Mucosa of descending colon (tissue), 3 donors: ENCODE measurements around the gene MAP9. TPM values are rescaled to one million over a fixed set of nuclear protein-coding genes. Genes with fewer than 3 reads are reported as not detected.
"Not testable (repeated sequence)": the region's sequence is repeated elsewhere in the genome, so short reads cannot be mapped to it uniquely, and the experiment has no call there.

Source experiments
- ATAC-seq: fragments of 200-7000 bp; cut with Tn5 transposase; one replicate; pipeline ENCODE4 v1.9.1; 2020; ENCODE audit warnings: mild to moderate bottlenecking, moderate library complexity
- DNase-seq, 3 donors: peaks; one replicate each; pipeline ENCODE4 v3.0.0-alpha.2; 2020
- H3K36me3 ChIP-seq: fragments of 200-600 bp; one replicate; pipeline ENCODE4 v1.8.0; 2021; ENCODE audit warnings: low read depth, mild to moderate bottlenecking
- H3K4me1 ChIP-seq: fragments of 200-600 bp; one replicate; pipeline ENCODE4 v1.8.0; 2021; ENCODE audit warnings: low read depth, mild to moderate bottlenecking
- H3K4me3 ChIP-seq: fragments of 200-600 bp; one replicate; pipeline ENCODE4 v1.8.0; 2021; ENCODE audit warnings: mild to moderate bottlenecking
- H3K9me3 ChIP-seq: fragments of 200-600 bp; one replicate; pipeline ENCODE4 v1.8.0; 2021; ENCODE audit warnings: mild to moderate bottlenecking
- intact Hi-C, 2 donors: fragments of 100-400 bp; cut with DNase I in 1 of 2; cut with micrococcal nuclease in 1 of 2; formaldehyde crosslinking; loops; one replicate each; pipeline versions ENCODE4 v1.11.0 to v1.11.1; 2022; cut with DNase I, micrococcal nuclease
- total RNA-seq, 3 donors: library from RNA; stranded (reverse); fragmentation: NEBNext Ultra II Directional in 2 of 3; extraction: Animal tissue kit (Norgen Biotek cat#: 25700) in 2 of 3; gene quantifications; one replicate each; pipeline versions ENCODE4 v1.2.1 to v1.2.4, GENCODE V29; 2021 to 2023
- TF ChIP-seq, protein P1 (sequence below): fragments of 200-600 bp; IDR thresholded peaks from one replicate; pipeline ENCODE4 v1.8.0; 2022; ENCODE audit warnings: antibody characterized with exemption, mild to moderate bottlenecking
- donor health status: DM: no; HTN: no; CAD: no; lungs with moderate emphysema.
- donor health status: DM: no; HTN: no; CAD: no.
- donor health status: DM: no; HTN: yes; CAD: no.

The MAP9 gene
- total RNA-seq, 3 donors from 2014 or later, result 0.75 to 11.7 (median 2.1) TPM

- no peaks in the 10 kb centered on the region for H3K9me3 ChIP-seq
- TF ChIP-seq, protein P1, sequence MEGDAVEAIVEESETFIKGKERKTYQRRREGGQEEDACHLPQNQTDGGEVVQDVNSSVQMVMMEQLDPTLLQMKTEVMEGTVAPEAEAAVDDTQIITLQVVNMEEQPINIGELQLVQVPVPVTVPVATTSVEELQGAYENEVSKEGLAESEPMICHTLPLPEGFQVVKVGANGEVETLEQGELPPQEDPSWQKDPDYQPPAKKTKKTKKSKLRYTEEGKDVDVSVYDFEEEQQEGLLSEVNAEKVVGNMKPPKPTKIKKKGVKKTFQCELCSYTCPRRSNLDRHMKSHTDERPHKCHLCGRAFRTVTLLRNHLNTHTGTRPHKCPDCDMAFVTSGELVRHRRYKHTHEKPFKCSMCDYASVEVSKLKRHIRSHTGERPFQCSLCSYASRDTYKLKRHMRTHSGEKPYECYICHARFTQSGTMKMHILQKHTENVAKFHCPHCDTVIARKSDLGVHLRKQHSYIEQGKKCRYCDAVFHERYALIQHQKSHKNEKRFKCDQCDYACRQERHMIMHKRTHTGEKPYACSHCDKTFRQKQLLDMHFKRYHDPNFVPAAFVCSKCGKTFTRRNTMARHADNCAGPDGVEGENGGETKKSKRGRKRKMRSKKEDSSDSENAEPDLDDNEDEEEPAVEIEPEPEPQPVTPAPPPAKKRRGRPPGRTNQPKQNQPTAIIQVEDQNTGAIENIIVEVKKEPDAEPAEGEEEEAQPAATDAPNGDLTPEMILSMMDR, result no peak
- H3K36me3 ChIP-seq, result no peaks in the 10 kb centered on the region
- ATAC-seq (no peak), DNase-seq (no peak)
- no peaks in the 10 kb centered on the region for H3K4me1 ChIP-seq
- intact Hi-C loops, result no loop called here
- no peak overlapping the region for H3K4me3 ChIP-seq
Measured at GRCh38 chr4:155322782-155323181, 54.0 kb downstream of the MAP9 start.

GRCh38 chr4:155321006-155321405 lies 55.8 kb downstream of the MAP9 start:
- DNase-seq (no peak), ATAC-seq (no peak)
- TF ChIP-seq, protein P1, result no peak

DNA sequence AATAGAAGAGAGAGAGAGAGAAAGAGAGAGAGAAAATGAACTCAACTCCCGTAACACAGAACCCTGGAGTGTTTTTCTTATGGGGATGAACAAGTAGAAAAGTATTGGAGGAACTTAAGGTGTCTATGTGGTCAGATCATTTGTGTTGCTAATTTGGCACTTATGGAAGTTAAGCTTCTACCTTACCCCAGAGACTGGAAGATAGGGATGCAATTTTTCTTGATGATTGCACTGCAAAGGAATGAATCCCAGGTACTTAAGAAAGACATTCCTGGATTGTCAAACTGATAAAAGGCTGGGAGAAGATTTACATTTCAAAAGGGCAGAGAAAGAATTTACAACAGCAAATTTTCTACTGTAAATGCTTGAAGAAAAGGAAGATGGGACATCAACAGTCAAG lies 57.2 kb downstream of the MAP9 start:
- Histone ChIP-seq H3K9me3 (no peaks in the 10 kb centered on the region), H3K4me1 (no peaks in the 10 kb centered on the region), H3K36me3 (no peaks in the 10 kb centered on the region), H3K4me3 (no peak overlapping the region)
- TF ChIP-seq, protein P1, result no peak
- intact Hi-C loops, result no loop called here
- ATAC-seq, result no peak
- no peak for DNase-seq

More at GRCh38 chr4:155321006-155321405, 55.8 kb downstream of the MAP9 start:
- Histone ChIP-seq H3K36me3 (no peaks in the 10 kb centered on the region), H3K4me3 (no peak overlapping the region), H3K4me1 (no peaks in the 10 kb centered on the region), H3K9me3 (no peaks in the 10 kb centered on the region)
- intact Hi-C loops, result no loop called here

DNA sequence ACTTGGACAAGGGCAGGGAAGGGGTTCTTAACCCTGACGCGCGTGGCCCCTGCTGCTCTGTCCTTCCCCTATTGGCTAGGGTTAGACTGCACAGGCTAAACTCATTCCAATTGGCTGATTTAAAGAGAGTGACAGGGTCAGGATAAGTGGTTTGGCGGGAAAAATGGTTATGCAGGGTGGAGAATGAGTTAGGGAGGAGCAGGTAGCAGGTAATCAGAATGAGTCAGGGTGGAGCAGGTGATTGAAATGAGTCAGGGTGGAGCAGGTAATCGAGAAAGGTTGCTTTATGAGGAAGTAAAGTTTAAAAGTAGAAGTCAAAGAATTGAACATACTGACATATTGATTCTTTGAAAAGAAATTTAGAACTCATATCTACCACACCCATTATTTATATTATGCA lies 64.7 kb downstream of the MAP9 start:
- ATAC-seq (peak; percentile 57), DNase-seq (peak in 1 of 3 donors; percentile 30)
- H3K4me3 ChIP-seq, H3K9me3 ChIP-seq, H3K36me3 ChIP-seq, intact Hi-C loops: not testable (repeated sequence)
- H3K4me1 ChIP-seq, result peaks cover 11% of the 10 kb centered on the region

- no peaks in the 10 kb centered on the region for H3K9me3 ChIP-seq
- H3K36me3 ChIP-seq, result no peaks in the 10 kb centered on the region
- intact Hi-C loops, result no loop called here
- peaks cover 11% of the 10 kb centered on the region for H3K4me1 ChIP-seq
- DNase-seq (peak in 1 of 3 donors; percentile 8), ATAC-seq (peak; percentile 69)
- TF ChIP-seq, protein P1, result no peak
- H3K4me3 ChIP-seq, result no peak overlapping the region
Measured at GRCh38 chr4:155307731-155308277, 69.0 kb downstream of the MAP9 start.

GRCh38 chr4:155305619-155306018 lies 71.1 kb downstream of the MAP9 start:
- Histone ChIP-seq H3K9me3 (no peaks in the 10 kb centered on the region), H3K4me1 (peaks cover 11% of the 10 kb centered on the region), H3K36me3 (no peaks in the 10 kb centered on the region), H3K4me3 (no peak overlapping the region)
- intact Hi-C loops, result no loop called here
- TF ChIP-seq, protein P1, result no peak
- ATAC-seq (no peak), DNase-seq (no peak)
